ENCODE data around the gene GPR135. TPM values are rescaled to one million over a fixed set of nuclear protein-coding genes. Genes with fewer than 3 reads are reported as not detected.

GPR135 gene
- total and polyA plus RNA-seq, 2 donors = 0.38 to 0.52 TPM

DNA sequence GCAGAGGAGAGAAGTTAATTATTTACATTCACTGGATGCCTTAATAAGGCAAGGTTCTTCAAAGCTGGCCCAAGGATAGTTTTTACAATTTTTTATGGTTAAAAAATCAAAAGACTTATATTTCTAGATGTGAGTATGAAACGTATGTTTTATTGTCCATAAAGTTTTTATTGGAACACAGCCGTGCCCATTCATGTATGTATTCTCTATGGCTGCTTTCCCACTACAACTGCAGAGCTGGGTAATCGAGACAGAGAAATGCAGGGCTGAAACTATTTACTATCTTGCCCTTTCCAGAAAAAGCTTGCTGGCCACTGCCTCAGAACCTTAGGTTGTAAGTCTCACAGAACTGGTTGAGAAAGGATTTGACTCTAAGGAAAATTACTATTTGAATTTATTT, 35.6 kb upstream of the GPR135 start:
- Histone ChIP-seq H3K9me3 (ENCODE audit: control insufficient read depth in 2 of 2, insufficient read depth in 1 of 2, low read length in 1 of 2) (no peaks in the 10 kb centered on the region), H3K4me3 (ENCODE audit: low read length in 2 of 2) (no peak overlapping the region), H3K36me3 (ENCODE audit: control insufficient read depth in 2 of 2, insufficient read depth in 2 of 2, low read length in 1 of 2) (peaks cover 3 to 23% of the 10 kb centered on the region in 2 donors), H3K27me3 (ENCODE audit: control insufficient read depth in 2 of 2, insufficient read depth in 1 of 2, low read length in 1 of 2) (no peaks in the 10 kb centered on the region), H3K27ac (ENCODE audit: low read depth in 1 of 2, low read length in 1 of 2) (no peak overlapping the region), H3K4me1 (ENCODE audit: control insufficient read depth in 2 of 2, insufficient read depth in 2 of 2, low read length in 2 of 2) (no peaks in the 10 kb centered on the region)
- DNase-seq (ENCODE audit: low read depth in 6 of 9, low spot score in 9 of 9) = no peak
- 97% methylated on average over 3 of the region's 3 CpGs for WGBS

- H3K27me3 ChIP-seq (ENCODE audit: control insufficient read depth in 2 of 2, insufficient read depth in 1 of 2, low read length in 1 of 2) = no peaks in the 10 kb centered on the region
- H3K4me1 ChIP-seq (ENCODE audit: control insufficient read depth in 2 of 2, insufficient read depth in 2 of 2, low read length in 2 of 2) = peaks cover 0 to 2% of the 10 kb centered on the region in 2 donors
- no peak for DNase-seq (ENCODE audit: low read depth in 6 of 9, low spot score in 9 of 9)
- H3K9me3 ChIP-seq (ENCODE audit: control insufficient read depth in 2 of 2, insufficient read depth in 1 of 2, low read length in 1 of 2) = no peaks in the 10 kb centered on the region
- H3K27ac ChIP-seq (ENCODE audit: low read depth in 1 of 2, low read length in 1 of 2) = no peak overlapping the region
- peaks cover 22 to 63% of the 10 kb centered on the region in 2 donors for H3K36me3 ChIP-seq (ENCODE audit: control insufficient read depth in 2 of 2, insufficient read depth in 2 of 2, low read length in 1 of 2)
- no peak overlapping the region for H3K4me3 ChIP-seq (ENCODE audit: low read length in 2 of 2)
- WGBS = 99% methylated on average over 1 of the region's 1 CpG
Measured at GRCh38 chr14:59492384-59492783, 27.2 kb upstream of the GPR135 start.

- DNase-seq (ENCODE audit: low read depth in 6 of 9, low spot score in 9 of 9) = no peak
- 98% methylated on average over 3 of the region's 3 CpGs for WGBS
Measured at GRCh38 chr14:59490756-59491155, 25.6 kb upstream of the GPR135 start.

GRCh38 chr14:59484639-59485175, 19.5 kb upstream of the GPR135 start:
- Histone ChIP-seq H3K4me1 (ENCODE audit: control insufficient read depth in 2 of 2, insufficient read depth in 2 of 2, low read length in 2 of 2) (peaks cover 11 to 16% of the 10 kb centered on the region in 2 donors), H3K4me3 (ENCODE audit: low read length in 2 of 2) (peak overlapping the region; percentile 76 to 94), H3K27ac (ENCODE audit: low read depth in 1 of 2, low read length in 1 of 2) (peak overlapping the region; percentile 78 to 88), H3K9me3 (ENCODE audit: control insufficient read depth in 2 of 2, insufficient read depth in 1 of 2, low read length in 1 of 2) (no peaks in the 10 kb centered on the region), H3K36me3 (ENCODE audit: control insufficient read depth in 2 of 2, insufficient read depth in 2 of 2, low read length in 1 of 2) (peaks cover 0 to 16% of the 10 kb centered on the region in 2 donors), H3K27me3 (ENCODE audit: control insufficient read depth in 2 of 2, insufficient read depth in 1 of 2, low read length in 1 of 2) (no peaks in the 10 kb centered on the region)
- under 1% methylated on average over 32 of the region's 32 CpGs for WGBS
- peak in 2 of 9 donors; percentile 39 to 48 for DNase-seq (ENCODE audit: low read depth in 6 of 9, low spot score in 9 of 9)

More at GRCh38 chr14:59490756-59491155, 25.6 kb upstream of the GPR135 start:
- no peak overlapping the region for H3K27ac ChIP-seq (ENCODE audit: low read depth in 1 of 2, low read length in 1 of 2)
- peaks cover under 1 to 5% of the 10 kb centered on the region in 2 donors for H3K4me1 ChIP-seq (ENCODE audit: control insufficient read depth in 2 of 2, insufficient read depth in 2 of 2, low read length in 2 of 2)
- no peak overlapping the region for H3K4me3 ChIP-seq (ENCODE audit: low read length in 2 of 2)
- no peaks in the 10 kb centered on the region for H3K9me3 ChIP-seq (ENCODE audit: control insufficient read depth in 2 of 2, insufficient read depth in 1 of 2, low read length in 1 of 2)
- no peaks in the 10 kb centered on the region for H3K27me3 ChIP-seq (ENCODE audit: control insufficient read depth in 2 of 2, insufficient read depth in 1 of 2, low read length in 1 of 2)
- H3K36me3 ChIP-seq (ENCODE audit: control insufficient read depth in 2 of 2, insufficient read depth in 2 of 2, low read length in 1 of 2) = peaks cover 19 to 55% of the 10 kb centered on the region in 2 donors

DNA sequence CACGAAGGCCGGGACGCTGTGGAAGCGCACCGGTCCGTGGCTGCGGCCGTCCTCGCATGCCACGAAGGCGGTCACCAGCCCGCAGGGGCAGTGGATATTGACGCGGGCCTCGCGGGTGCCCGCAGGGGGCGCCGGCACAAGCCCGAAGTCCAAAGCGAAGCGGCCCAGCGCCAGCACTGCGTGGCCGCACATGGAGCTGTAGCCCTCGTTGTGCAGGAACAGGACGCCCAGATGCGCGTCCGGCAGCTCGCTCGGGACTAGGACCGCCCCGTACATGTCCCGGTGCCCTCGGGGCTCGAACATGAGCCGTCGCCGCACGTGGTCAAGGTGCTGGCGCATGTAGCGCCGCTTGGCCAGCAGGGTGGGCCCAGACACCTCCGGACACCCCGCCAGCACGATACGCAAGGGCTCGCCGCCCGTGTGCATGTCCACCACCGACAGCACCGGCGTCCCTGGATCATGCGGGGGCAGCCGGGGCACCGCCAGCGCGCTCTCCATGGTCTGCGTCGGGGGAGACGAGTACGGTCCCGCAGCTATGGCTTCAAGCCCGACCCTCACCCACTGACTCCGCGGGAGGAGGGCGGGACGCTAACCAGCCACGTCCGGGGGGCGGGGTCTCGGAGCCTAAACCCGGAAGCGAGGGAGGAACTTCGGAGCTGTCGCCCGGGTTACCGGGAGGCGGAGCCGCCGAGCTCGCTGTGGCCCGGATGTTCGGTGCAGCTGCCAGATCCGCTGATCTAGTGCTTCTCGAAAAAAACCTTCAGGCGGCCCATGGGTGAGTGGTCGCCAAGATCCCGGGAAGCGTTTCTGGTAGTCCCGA, 18.8 kb upstream of the GPR135 start, which contains the start of the genes JKAMP and L3HYPDH:
Gene JKAMP, plus strand, starts transcription at position 699 of the 820 bp plus-strand sequence. Its CDS starts 73 bp downstream, at position 772.
Gene L3HYPDH, minus strand, starts transcription at position 590 of the 820 bp plus-strand sequence. Its CDS starts 92 bp downstream, at position 498.
- peak within 1 kb of the TSS; percentile 76 to 94 for H3K4me3 ChIP-seq (ENCODE audit: low read length in 2 of 2)
- H3K27me3 ChIP-seq (ENCODE audit: control insufficient read depth in 2 of 2, insufficient read depth in 1 of 2, low read length in 1 of 2) = no peaks in the 10 kb centered on the region
- under 1% methylated on average over 92 of the region's 92 CpGs for WGBS
- H3K4me1 ChIP-seq (ENCODE audit: control insufficient read depth in 2 of 2, insufficient read depth in 2 of 2, low read length in 2 of 2) = peaks cover 11 to 16% of the 10 kb centered on the region in 2 donors
- no peaks in the 10 kb centered on the region for H3K9me3 ChIP-seq (ENCODE audit: control insufficient read depth in 2 of 2, insufficient read depth in 1 of 2, low read length in 1 of 2)
- peak within 1 kb of the TSS; percentile 82 to 88 for H3K27ac ChIP-seq (ENCODE audit: low read depth in 1 of 2, low read length in 1 of 2)
- H3K36me3 ChIP-seq (ENCODE audit: control insufficient read depth in 2 of 2, insufficient read depth in 2 of 2, low read length in 1 of 2) = peaks cover 0 to 11% of the 10 kb centered on the region in 2 donors
- peak; percentile 87 to 98 (median 95) for DNase-seq (ENCODE audit: low read depth in 6 of 9, low spot score in 9 of 9)

GRCh38 chr14:59483363-59483762, 18.2 kb upstream of the GPR135 start:
- DNase-seq (ENCODE audit: low read depth in 6 of 9, low spot score in 9 of 9) = no peak
- peaks cover 0 to 5% of the 10 kb centered on the region in 2 donors for H3K36me3 ChIP-seq (ENCODE audit: control insufficient read depth in 2 of 2, insufficient read depth in 2 of 2, low read length in 1 of 2)
- peaks cover 11 to 16% of the 10 kb centered on the region in 2 donors for H3K4me1 ChIP-seq (ENCODE audit: control insufficient read depth in 2 of 2, insufficient read depth in 2 of 2, low read length in 2 of 2)
- H3K9me3 ChIP-seq (ENCODE audit: control insufficient read depth in 2 of 2, insufficient read depth in 1 of 2, low read length in 1 of 2) = no peaks in the 10 kb centered on the region
- 6% methylated on average over 16 of the region's 16 CpGs for WGBS
- H3K27me3 ChIP-seq (ENCODE audit: control insufficient read depth in 2 of 2, insufficient read depth in 1 of 2, low read length in 1 of 2) = no peaks in the 10 kb centered on the region
- peak overlapping the region; percentile 76 to 94 for H3K4me3 ChIP-seq (ENCODE audit: low read length in 2 of 2)
- H3K27ac ChIP-seq (ENCODE audit: low read depth in 1 of 2, low read length in 1 of 2) = no peak overlapping the region

GRCh38 chr14:59482541-59483331, 17.6 kb upstream of the GPR135 start:
- Histone ChIP-seq H3K4me1 (ENCODE audit: control insufficient read depth in 2 of 2, insufficient read depth in 2 of 2, low read length in 2 of 2) (peaks cover 11 to 16% of the 10 kb centered on the region in 2 donors), H3K27me3 (ENCODE audit: control insufficient read depth in 2 of 2, insufficient read depth in 1 of 2, low read length in 1 of 2) (no peaks in the 10 kb centered on the region), H3K9me3 (ENCODE audit: control insufficient read depth in 2 of 2, insufficient read depth in 1 of 2, low read length in 1 of 2) (no peaks in the 10 kb centered on the region), H3K4me3 (ENCODE audit: low read length in 2 of 2) (peak overlapping the region; percentile 76 to 94), H3K27ac (ENCODE audit: low read depth in 1 of 2, low read length in 1 of 2) (no peak overlapping the region), H3K36me3 (ENCODE audit: control insufficient read depth in 2 of 2, insufficient read depth in 2 of 2, low read length in 1 of 2) (peaks cover 0 to 3% of the 10 kb centered on the region in 2 donors)
- DNase-seq (ENCODE audit: low read depth in 6 of 9, low spot score in 9 of 9) = no peak
- WGBS = 84% methylated on average over 6 of the region's 6 CpGs

- WGBS = 95% methylated on average over 2 of the region's 2 CpGs
- no peak overlapping the region for H3K27ac ChIP-seq (ENCODE audit: low read depth in 1 of 2, low read length in 1 of 2)
- peaks cover 11 to 16% of the 10 kb centered on the region in 2 donors for H3K4me1 ChIP-seq (ENCODE audit: control insufficient read depth in 2 of 2, insufficient read depth in 2 of 2, low read length in 2 of 2)
Measured at GRCh38 chr14:59481871-59482540, 16.8 kb upstream of the GPR135 start.

More at GRCh38 chr14:59481871-59482540, 16.8 kb upstream of the GPR135 start:
- no peak for DNase-seq (ENCODE audit: low read depth in 6 of 9, low spot score in 9 of 9)
- Histone ChIP-seq H3K27me3 (ENCODE audit: control insufficient read depth in 2 of 2, insufficient read depth in 1 of 2, low read length in 1 of 2) (no peaks in the 10 kb centered on the region), H3K4me3 (ENCODE audit: low read length in 2 of 2) (no peak overlapping the region), H3K36me3 (ENCODE audit: control insufficient read depth in 2 of 2, insufficient read depth in 2 of 2, low read length in 1 of 2) (no peaks in the 10 kb centered on the region), H3K9me3 (ENCODE audit: control insufficient read depth in 2 of 2, insufficient read depth in 1 of 2, low read length in 1 of 2) (no peaks in the 10 kb centered on the region)

Measured in thymus (tissue), 11 donors.